Right cardiac atrium (tissue), 5 donors: ENCODE measurements around the gene ASH1L. TPM values are rescaled to one million over a fixed set of nuclear protein-coding genes. Genes with fewer than 3 reads are reported as not detected.
"Not testable (repeated sequence)": the region's sequence is repeated elsewhere in the genome, so short reads cannot be mapped to it uniquely, and the experiment has no call there.

Experiments
- ATAC-seq, 2 donors: fragments of 200-7000 bp; cut with Tn5 transposase; one replicate each; pipeline versions ENCODE4 v1.8.0 to v1.9.1; 2020; ENCODE audit warnings: moderate library complexity in 2 of 2, mild to moderate bottlenecking in 1 of 2
- DNase-seq, 3 donors: peaks; one replicate each; pipeline ENCODE4 v3.0.0-alpha.2; 2020
- H3K27ac ChIP-seq: one replicate; pipeline ENCODE4 v1.5.1; 2013; ENCODE audit warnings: mild to moderate bottlenecking, low read length, control low read depth, moderate library complexity
- H3K27me3 ChIP-seq: one replicate; pipeline ENCODE4 v1.6.1; 2013; ENCODE audit not compliant: control insufficient read depth, insufficient read depth
- H3K4me1 ChIP-seq: one replicate; pipeline ENCODE4 v1.6.1; 2013; ENCODE audit warnings: low read length; ENCODE audit not compliant: control insufficient read depth, insufficient read depth
- H3K4me3 ChIP-seq: one replicate; pipeline ENCODE4 v1.5.1; 2013; ENCODE audit warnings: low read length, control low read depth
- H3K9me3 ChIP-seq: one replicate; pipeline ENCODE4 v1.6.1; 2013; ENCODE audit warnings: low read length; ENCODE audit not compliant: control insufficient read depth
- WGBS: extraction: QIAGEN DNeasy Blood & Tissue Kit; methylation state at CpG from one replicate; pipeline ENCODE4 v1.1.7; 2013; 5-methylcytosine and 5-hydroxymethylcytosine counted together
- intact Hi-C, 4 donors: fragments of 100-400 bp; cut with DNase I; formaldehyde crosslinking; loops; one replicate each; pipeline versions ENCODE4 v1.11.0 to v1.14.0; 2022 to 2023
- microRNA-seq, 2 donors: library from miRNA; unstranded; fragments of <30 nt; microRNA quantifications; one replicate each; pipeline ENCODE4 v1.2.0, GENCODE V29; 2020 to 2021
- polyA plus RNA-seq: library from polyadenylated mRNA; stranded (reverse); fragments of 200-250 nt; gene quantifications from one replicate; pipeline ENCODE4 v1.2.3, GENCODE V29; 2013
- total RNA-seq, 4 donors: library from RNA; stranded (reverse); fragmentation: NEBNext Ultra II Directional; extraction: Animal tissue kit (Norgen Biotek cat#: 25700); gene quantifications; one replicate each; pipeline ENCODE4 v1.2.1, GENCODE V29; 2021
- donor health status: healthy with polysubstance abuse.
- donor health status: DM: no; HTN: yes; CAD: no.
- donor health status: DM: no; HTN: no; CAD: no.
- donor health status: DM: no; HTN: yes; CAD: no; lungs with severe emphysema.
- donor health status: DM: yes; HTN: yes; CAD: no.

The ASH1L gene
- total and polyA plus RNA-seq, 5 donors: 11.3 to 57.7 (median 48.0) TPM

DNA sequence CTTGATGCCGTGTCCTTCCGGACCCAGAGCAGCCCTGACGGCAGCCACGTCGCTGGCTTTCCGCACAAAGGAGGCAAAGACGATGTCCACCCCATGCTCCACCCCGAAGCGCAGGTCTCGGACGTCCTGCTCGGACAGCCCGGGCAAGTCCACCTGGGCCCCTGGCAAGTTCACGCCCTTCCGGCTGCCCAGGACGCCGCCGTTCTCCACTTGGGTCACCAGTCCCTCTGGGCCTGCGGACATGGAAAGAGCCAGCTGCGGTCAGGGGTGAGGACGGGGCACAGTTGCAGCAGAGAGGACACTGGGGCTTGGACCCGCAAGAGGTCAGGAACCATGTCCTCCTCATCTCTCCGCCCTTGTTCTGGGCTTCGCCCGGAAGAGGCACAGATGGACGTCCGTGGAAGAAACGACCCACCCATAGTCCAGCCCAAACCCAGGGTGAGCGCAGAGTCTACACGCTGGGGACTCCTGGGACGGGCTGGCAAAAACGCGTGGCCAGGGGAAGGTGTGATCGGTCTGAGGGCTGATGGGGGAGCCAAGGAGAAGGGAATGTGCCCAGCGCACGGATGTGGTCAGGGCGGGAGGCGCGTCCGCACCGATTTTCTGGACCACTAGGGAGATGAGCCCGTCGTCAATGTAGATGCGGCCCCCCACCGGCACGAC lies 268.0 kb downstream of the ASH1L start:
- Histone ChIP-seq H3K27me3 (no peaks in the 10 kb centered on the region), H3K4me1 (no peaks in the 10 kb centered on the region), H3K4me3 (no peak overlapping the region), H3K27ac (no peak overlapping the region), H3K9me3 (no peaks in the 10 kb centered on the region)
- peak; percentile 13 to 25 for ATAC-seq
- intact Hi-C loops: no loop called here
- no peak for DNase-seq
- 34% methylated on average over 46 of the region's 46 CpGs for WGBS

DNA sequence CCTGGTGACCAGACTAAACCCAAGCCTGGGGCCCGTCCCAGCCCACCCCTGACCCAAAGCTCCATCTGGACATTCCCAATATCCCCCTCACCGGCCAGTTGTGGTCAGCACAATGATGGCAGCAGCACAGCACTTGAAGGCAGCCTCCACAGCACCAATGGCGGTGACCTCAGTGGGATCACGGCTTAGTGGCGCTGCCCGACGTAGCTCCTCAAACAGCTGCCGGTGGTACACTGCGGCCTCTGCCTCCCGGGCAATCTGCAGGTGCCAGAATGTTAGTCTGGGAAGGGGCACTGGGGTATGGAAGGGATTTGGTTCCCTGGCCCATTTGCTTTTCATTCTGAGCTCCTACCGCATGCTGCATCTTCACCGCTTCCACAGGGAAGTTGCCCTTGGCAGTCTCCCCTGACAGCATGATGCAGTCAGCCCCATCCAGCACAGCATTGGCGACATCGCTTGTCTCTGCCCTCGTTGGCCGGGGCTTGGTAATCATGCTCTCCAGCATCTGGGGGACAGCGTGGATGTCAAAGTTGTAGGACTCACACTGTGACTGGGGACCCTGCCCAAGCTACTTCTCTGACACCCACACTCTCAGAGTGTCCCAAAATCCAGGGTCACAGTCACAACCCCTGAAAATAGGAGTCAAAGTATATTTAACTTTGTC lies 269.4 kb downstream of the ASH1L start:
- Histone ChIP-seq H3K9me3 (no peaks in the 10 kb centered on the region), H3K27ac (no peak overlapping the region), H3K4me3 (no peak overlapping the region), H3K4me1 (no peaks in the 10 kb centered on the region), H3K27me3 (no peaks in the 10 kb centered on the region)
- ATAC-seq (no peak), DNase-seq (no peak)
- intact Hi-C loops: no loop called here
- 83% methylated on average over 17 of the region's 17 CpGs for WGBS

DNA sequence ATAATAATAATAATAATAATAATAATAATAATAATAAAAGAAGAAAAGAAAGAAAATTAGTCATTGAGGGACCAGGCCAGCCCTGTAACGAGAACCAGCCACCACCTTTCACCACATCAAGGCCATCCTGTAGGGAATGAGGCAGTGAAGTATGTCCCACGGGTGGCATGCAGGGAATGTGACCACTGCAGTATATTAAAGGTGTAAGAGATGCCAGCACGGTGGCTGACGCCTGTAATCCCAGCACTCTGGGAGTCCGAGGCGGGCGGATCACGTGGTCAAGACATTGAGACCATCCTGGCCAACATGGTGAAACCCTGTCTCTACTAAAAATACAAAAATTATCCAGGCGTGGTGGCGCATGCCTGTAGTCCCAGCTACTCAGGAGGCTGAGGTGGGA lies 271.6 kb downstream of the ASH1L start:
- H3K4me3 ChIP-seq, H3K27me3 ChIP-seq, intact Hi-C loops, H3K4me1 ChIP-seq, ATAC-seq, H3K27ac ChIP-seq, H3K9me3 ChIP-seq, DNase-seq: not testable (repeated sequence)
- 71% methylated on average over 10 of the region's 10 CpGs for WGBS

DNA sequence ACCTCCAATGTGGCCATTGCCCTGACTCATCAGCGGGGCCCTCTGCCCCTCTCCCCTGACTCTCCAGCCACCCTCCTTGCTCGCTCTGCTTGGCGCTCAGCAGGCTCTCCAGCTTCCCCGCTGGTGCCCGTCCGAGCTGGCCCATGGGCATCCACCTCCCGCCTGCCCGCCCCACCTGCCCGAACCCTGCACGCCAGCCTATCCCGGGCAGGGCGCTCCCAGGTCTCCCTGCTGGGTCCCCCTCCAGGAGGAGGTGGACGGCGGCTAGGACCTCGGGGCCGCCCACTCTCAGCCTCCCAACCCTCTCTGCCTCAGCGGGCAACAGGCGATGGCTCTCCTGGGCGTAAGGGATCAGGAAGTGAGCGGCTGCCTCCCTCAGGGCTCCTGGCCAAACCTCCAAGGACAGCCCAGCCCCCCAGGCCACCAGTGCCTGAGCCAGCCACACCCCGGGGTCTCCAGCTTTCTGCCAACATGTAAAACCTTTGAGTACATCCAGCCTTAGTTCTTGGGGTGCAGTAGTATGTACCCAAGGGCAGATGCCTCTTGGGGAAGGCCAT lies 274.5 kb downstream of the ASH1L start:
- peak in 1 of 2 donors; percentile 10 for ATAC-seq
- no peaks in the 10 kb centered on the region for H3K9me3 ChIP-seq
- no peaks in the 10 kb centered on the region for H3K27me3 ChIP-seq
- intact Hi-C loops: loop anchor here in 1 of 4 donors (10.0 kb wide), 1 partner anchor 307 kb away; no protein-coding TSS in a partner anchor
- 90% methylated on average over 21 of the region's 21 CpGs for WGBS
- H3K4me3 ChIP-seq: no peak overlapping the region
- H3K4me1 ChIP-seq: no peaks in the 10 kb centered on the region
- DNase-seq: no peak
- H3K27ac ChIP-seq: no peak overlapping the region

DNA sequence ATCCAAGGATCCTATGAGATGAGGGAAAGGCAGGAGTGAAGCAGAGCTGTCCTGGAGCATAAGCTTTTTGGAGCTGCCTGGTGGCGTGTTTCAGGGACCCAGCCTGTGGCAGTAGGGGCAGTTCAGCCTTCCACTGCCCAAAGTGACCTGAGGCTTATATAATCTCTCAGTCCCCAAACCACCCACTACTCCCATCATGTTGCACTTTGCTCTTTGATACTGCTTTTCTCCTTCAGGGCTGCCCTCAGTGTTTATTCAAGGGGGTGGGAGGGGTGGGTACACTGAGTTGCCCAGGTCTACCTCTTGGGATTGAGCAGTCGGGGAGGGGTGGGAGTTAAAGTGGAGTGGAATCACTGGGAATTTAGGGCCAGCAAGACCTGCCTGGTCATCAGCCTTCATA lies 276.1 kb downstream of the ASH1L start:
- ATAC-seq (no peak), DNase-seq (no peak)
- H3K4me3 ChIP-seq: no peak overlapping the region
- H3K27me3 ChIP-seq: no peaks in the 10 kb centered on the region
- no peaks in the 10 kb centered on the region for H3K9me3 ChIP-seq
- intact Hi-C loops: loop anchor here in 1 of 4 donors (10.0 kb wide), 1 partner anchor 308 kb away; no protein-coding TSS in a partner anchor
- 96% methylated on average over 2 of the region's 2 CpGs for WGBS
- H3K4me1 ChIP-seq: no peaks in the 10 kb centered on the region
- H3K27ac ChIP-seq: no peak overlapping the region

DNA sequence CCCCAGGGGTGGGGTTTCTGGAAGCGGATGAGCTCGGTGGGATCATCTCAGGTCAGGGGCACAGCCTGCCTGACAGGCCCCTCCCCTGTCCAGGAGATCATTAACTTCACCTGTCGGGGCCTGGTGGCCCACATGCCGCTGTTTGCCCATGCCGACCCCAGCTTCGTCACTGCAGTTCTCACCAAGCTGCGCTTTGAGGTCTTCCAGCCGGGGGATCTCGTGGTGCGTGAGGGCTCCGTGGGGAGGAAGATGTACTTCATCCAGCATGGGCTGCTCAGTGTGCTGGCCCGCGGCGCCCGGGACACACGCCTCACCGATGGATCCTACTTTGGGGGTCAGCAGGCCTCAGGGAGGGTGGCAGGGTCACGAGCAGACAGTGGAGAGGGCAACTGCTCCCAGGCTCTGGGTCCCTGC lies 277.0 kb downstream of the ASH1L start:
- 92% methylated on average over 18 of the region's 18 CpGs for WGBS

More for the DNA sequence above, 277.0 kb downstream of the ASH1L start:
- intact Hi-C loops: loop anchor here in 1 of 4 donors (10.0 kb wide), 1 partner anchor 309 kb away; no protein-coding TSS in a partner anchor
- Histone ChIP-seq H3K27ac (no peak overlapping the region), H3K4me1 (no peaks in the 10 kb centered on the region), H3K27me3 (no peaks in the 10 kb centered on the region), H3K9me3 (no peaks in the 10 kb centered on the region), H3K4me3 (no peak overlapping the region)
- DNase-seq: no peak
- no peak for ATAC-seq

Small RNA genes lying within 50 kb of the gene (microRNA-seq; reads per million reads assigned to microRNA genes)
- gene MIR555: 0 reads per million in 2 donors

Other genes with a start within 250 kb of the ASH1L start
- 10 to 100 TPM; 20.8 to 29.7 (median 24.5) TPM for gene RUSC1, start 241.9 kb downstream of the ASH1L start, total RNA-seq
- 23.2 TPM for gene RUSC1, start 241.9 kb downstream of the ASH1L start, polyA plus RNA-seq
- 10 to 100 TPM; 13.5 to 28.2 (median 16.8) TPM for gene MSTO1, start 47.4 kb upstream of the ASH1L start, total RNA-seq
- 11.5 TPM for gene MSTO1, start 47.4 kb upstream of the ASH1L start, polyA plus RNA-seq
- 10 to 100 TPM; 65.7 to 96.9 (median 71.8) TPM for gene YY1AP1, start 126.0 kb upstream of the ASH1L start, total RNA-seq
- 31.9 TPM for gene YY1AP1, start 126.0 kb upstream of the ASH1L start, polyA plus RNA-seq
- 10 to 100 TPM; 83.5 to 91.6 (median 87.7) TPM for gene DAP3, start 126.3 kb upstream of the ASH1L start, total RNA-seq
- 91.9 TPM for gene DAP3, start 126.3 kb upstream of the ASH1L start, polyA plus RNA-seq